Activated gamma-delta T cell treated with Interleukin-2 at 50 U/mL for 16 hours (primary cell): ENCODE results near the gene SLC15A3.
"Not testable (repeated sequence)": the region's sequence is repeated elsewhere in the genome, so short reads cannot be mapped to it uniquely, and the experiment has no call there.

Experiments
- DNase-seq: peaks from one replicate; pipeline ENCODE4 v3.0.0-alpha.2; 2020

Gene SLC15A3

GRCh38 chr11:60912223-60912850 is 39.6 kb downstream of the SLC15A3 start:
- peak; percentile 27 for DNase-seq

GRCh38 chr11:60910711-60911380 is 41.1 kb downstream of the SLC15A3 start:
- DNase-seq = no peak

GRCh38 chr11:60910281-60910687 is 41.7 kb downstream of the SLC15A3 start:
- no peak for DNase-seq

- not testable (repeated sequence) for DNase-seq
These were observed 42.2 kb downstream of the SLC15A3 start for GRCh38 chr11:60909680-60910280.

- no peak for DNase-seq
These were observed 43.2 kb downstream of the SLC15A3 start for GRCh38 chr11:60908803-60909202.

- peak; percentile 99 for DNase-seq
These were observed 45.6 kb downstream of the SLC15A3 start, which contains the start of gene PRPF19 for GRCh38 chr11:60906132-60906972. Gene PRPF19, minus strand, starts transcription at chr11:60906585. Its CDS starts 203 bp downstream, at chr11:60906382.

- no peak for DNase-seq
These were observed 46.3 kb downstream of the SLC15A3 start for GRCh38 chr11:60905551-60906113.

- DNase-seq = no peak
These were observed 46.9 kb downstream of the SLC15A3 start for GRCh38 chr11:60905047-60905446.

GRCh38 chr11:60902625-60903024 is 49.4 kb downstream of the SLC15A3 start:
- DNase-seq = no peak

- no peak for DNase-seq
These were observed 51.1 kb downstream of the SLC15A3 start for GRCh38 chr11:60900673-60901404.

GRCh38 chr11:60899977-60900376 is 52.0 kb downstream of the SLC15A3 start:
- no peak for DNase-seq

- DNase-seq = peak; percentile 24
These were observed 52.7 kb downstream of the SLC15A3 start for GRCh38 chr11:60899046-60899936.

- no peak for DNase-seq
These were observed 54.5 kb downstream of the SLC15A3 start for GRCh38 chr11:60897496-60897895.

GRCh38 chr11:60895687-60896086 is 56.3 kb downstream of the SLC15A3 start:
- DNase-seq = no peak

- no peak for DNase-seq
These were observed 60.8 kb downstream of the SLC15A3 start for GRCh38 chr11:60891103-60891741.

- DNase-seq = no peak
These were observed 61.3 kb downstream of the SLC15A3 start for GRCh38 chr11:60890696-60891095.

GRCh38 chr11:60889869-60890311 is 62.1 kb downstream of the SLC15A3 start:
- DNase-seq = no peak

- DNase-seq = peak; percentile 28
These were observed 64.4 kb downstream of the SLC15A3 start for GRCh38 chr11:60887556-60887955.
